Activated T-helper 1 cell treated with Interleukin-2 at 50 U/mL for 16 hours (primary cell): ENCODE measurements around the gene ACTC1.

ENCODE experiments used
- DNase-seq: peaks from one replicate; pipeline ENCODE4 v3.0.0-alpha.2; 2020; ENCODE audit warnings: low read depth

ACTC1 gene

DNA sequence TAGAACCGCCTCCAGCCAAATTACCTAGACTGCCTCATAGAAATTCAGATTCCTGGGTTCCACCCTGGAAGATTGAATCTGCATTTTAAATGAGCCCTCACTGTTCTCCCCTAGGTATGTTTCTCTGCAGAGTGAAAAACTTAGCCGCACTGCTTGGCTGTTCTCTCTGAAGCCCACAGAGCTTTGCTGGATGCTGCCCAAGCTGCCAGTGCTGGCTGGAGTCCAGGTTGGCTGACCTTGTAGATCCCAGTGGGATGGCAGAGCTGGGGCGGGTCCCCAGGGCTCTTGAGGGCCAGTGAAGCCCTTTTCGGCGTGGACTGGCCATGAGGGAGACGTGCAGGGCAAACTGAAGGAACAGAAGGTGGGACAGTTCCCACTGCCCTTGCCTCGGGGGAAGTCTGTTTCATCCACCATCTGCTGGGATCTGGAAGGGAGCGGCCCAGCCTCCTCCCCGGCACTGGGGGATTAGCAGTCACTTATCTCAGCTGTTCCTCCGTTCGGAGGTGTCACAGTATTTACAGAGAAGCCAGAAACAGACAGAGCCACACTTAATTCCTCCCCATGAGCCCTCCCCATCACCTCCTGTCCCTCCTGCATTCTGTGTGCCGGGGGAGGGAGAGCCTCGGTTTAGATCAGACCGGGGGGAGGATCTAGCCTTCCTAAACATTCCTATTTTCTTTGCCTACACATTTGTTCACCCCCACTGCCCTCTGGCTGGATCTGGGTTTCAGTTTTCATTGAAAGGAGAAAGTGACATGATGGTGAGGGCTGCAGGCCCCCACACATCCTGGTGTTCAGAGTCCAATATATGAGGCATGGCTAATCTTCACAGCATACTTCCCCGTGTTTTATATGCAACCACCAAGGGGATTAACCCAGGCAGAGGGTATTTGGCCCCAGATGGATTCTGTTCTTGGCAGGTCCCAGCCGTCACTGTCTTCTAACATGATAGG lies 4.1 kb upstream of the ACTC1 start:
- no peak for DNase-seq

DNA sequence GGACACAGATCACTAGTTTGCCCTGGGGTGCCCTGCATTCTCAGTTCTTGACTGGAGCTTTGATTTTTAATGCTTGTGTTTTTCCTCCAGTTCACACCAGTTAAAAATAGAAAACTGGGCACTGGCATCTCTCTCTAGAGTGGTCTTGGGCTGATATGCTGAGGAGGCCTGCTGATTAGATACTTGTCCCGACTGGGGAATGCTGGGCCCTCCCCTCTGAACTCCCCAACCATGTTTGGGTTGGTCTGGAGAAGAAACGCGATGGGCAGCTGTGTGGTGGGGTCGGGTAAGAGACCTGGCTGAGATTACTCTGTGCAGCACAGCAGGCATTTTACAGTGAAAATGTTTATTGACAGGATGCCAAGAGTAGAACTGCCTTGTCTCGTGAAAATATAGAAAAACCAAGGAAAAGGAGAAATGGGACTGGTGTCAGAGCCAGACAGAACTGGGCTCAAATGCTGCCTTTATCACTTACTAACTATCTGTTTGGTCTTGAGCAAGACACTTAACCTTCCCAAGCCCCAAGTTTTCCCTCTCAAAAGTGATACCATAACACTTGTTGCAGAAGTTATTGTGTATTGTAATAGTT lies 1.6 kb upstream of the ACTC1 start:
- no peak for DNase-seq

DNA sequence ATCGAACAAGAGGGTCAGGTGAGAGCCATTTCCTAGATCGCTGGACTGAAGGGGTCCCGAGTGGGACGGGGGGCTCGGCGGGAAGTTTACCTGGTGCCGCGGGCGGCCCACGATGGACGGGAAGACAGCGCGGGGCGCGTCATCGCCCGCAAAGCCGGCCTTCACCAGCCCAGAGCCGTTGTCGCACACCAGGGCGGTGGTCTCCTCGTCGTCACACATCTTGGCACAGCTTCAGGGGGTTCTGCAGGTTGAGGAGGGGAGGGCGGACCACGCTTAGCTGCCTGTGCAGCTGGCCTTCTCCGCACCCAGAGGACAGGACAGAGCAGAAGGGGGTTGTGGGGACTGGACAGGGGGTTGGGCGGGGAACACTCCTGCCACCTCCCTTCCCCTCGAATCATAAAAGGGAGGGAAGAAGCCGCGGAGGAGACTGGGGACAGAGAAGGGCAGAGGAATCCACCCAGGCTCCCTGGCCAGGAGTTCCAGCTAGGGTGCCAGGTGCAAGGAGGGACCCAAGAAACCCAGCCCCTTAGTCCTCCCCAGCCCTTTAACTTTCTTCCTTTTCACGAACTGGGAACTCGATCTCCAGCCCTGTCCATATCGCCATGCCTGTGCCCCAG lies 651 bp downstream of the ACTC1 start:
- no peak for DNase-seq

- DNase-seq = no peak
Measured at GRCh38 chr15:34793901-34794300, 1.4 kb downstream of the ACTC1 start.

DNA sequence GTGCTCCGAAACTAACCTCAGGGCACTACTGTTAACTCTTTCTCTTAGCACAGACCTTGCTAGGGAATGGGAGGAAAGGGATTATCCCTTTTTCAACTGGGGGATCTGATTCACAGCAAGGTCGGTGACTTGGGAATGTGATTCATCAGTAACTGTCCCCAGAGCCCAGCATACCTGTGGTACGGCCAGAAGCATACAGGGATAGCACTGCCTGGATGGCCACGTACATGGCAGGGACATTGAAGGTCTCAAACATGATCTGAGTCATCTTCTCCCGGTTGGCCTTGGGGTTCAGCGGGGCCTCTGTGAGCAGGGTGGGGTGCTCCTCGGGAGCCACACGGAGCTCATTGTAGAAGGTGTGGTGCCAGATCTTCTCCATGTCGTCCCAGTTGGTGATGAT lies 2.3 kb downstream of the ACTC1 start:
- DNase-seq = no peak

GRCh38 chr15:34791701-34792100 lies 3.6 kb downstream of the ACTC1 start:
- no peak for DNase-seq

GRCh38 chr15:34790121-34790520 lies 5.2 kb downstream of the ACTC1 start:
- no peak for DNase-seq

DNA sequence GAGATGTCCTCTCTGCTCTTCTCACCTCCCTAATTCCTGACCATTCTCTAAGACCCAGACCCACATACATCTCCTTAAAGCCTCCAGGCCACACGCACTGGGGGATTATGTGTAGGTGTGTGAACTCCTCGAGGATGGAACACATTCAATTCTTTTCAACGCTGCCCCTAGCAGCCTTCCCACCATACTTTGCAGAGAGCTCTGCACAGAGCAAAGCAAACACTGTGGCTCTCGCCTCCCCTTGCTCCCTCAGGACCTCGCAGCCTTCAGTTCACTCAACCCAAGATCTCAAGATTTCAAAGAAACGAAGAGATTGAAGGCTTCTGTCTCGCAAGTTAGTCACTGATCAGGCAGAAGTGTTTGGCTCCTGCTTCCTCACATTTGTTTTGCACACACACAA lies 6.0 kb downstream of the ACTC1 start:
- no peak for DNase-seq

DNA sequence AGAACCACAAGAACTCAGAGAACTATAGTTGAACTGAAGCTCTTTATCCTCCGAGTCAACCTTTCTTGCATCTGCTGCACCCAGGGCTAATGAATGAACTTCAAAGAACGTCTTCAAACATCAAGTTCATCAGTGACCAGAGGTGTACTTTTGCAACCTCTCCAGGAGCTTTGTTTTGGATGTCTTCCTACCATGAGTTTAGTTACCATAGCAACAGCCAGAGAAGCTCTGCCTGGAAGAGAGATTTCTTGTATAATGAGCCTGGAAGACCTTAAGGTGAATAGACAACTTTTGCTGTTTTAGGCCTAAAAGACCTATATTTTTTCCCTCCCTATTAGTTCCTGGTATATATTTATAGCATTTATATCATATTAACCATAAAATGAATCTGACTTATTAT lies 9.1 kb downstream of the ACTC1 start:
- no peak for DNase-seq

GRCh38 chr15:34783991-34784390 lies 11.4 kb downstream of the ACTC1 start:
- no peak for DNase-seq

DNA sequence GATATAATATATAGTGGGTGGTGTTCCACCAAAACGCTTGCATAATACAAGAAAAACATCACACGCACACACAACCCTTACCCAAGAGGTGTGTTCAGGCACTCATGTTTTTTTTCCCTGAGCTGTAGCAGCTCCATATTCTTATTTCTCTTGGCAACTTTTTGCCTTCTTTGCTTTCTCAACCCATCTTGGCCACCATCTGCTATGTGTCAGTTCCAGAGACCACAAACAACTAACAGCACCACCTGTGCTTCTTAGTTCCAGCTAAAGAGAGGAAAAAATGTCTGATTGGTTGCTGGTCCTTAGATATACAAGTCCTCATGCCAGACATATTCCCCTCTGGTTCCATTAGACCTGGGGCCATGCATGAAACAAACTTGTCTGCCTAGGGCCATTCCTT lies 11.9 kb downstream of the ACTC1 start:
- no peak for DNase-seq

DNA sequence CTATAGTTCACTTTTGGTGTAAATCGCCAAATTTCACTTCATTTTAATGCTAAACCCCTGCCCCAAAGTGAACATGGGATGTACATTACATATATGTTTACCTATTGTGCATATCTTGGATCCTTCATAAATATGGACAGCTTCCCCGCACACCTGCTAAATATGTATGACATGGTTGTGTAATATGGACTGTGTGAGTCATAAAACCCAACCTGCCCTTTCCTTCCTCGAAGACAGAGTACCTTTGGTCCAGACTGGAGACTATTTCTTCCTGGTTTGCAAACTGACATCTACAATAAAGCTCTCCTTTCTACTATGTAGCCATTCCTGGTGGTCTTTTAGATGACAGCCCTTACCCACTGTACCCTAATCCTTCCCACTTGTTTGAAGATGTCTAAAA lies 12.4 kb downstream of the ACTC1 start:
- no peak for DNase-seq

DNA sequence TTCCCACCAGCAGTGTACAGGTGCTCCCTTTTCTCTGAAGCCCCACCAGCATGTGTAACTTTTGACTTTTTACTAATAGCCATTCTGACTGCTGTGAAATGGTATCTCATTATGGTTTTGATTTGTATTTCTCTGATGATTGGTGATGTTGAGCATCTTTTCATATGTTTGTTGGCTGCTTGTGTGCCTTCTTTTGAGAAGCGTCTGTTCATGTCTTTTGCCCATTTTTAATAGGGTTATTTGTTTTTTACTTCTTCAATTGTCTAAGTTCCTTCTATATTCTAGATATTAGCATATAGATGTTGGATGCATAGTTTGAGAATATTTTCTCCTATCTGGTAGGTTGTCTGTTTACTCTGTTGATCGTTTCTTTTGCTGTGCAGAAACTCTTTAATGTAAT lies 14.6 kb downstream of the ACTC1 start:
- no peak for DNase-seq

GRCh38 chr15:34776606-34777105 lies 18.7 kb downstream of the ACTC1 start:
- DNase-seq = no peak

- DNase-seq = no peak
Measured at GRCh38 chr15:34773917-34774316, 21.4 kb downstream of the ACTC1 start.

DNA sequence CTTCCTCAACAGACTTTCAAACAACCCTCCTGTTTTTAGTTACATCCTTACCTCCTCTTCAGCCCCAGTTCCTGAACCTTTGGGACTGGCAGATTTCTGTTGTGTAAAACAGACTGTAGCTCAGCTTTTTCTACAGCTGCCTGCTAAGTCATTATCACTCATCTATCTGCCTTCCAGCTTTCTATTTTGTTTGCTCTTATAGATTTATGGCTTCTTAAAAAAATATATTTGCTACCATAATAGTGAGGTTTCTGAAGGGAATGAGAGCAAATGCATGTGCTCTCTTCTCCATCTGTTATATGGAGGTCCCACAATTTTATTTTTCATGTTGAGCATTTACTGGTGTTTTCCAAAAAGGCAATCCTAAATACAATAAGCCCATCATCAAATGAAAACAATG lies 22.3 kb downstream of the ACTC1 start:
- DNase-seq = no peak

DNA sequence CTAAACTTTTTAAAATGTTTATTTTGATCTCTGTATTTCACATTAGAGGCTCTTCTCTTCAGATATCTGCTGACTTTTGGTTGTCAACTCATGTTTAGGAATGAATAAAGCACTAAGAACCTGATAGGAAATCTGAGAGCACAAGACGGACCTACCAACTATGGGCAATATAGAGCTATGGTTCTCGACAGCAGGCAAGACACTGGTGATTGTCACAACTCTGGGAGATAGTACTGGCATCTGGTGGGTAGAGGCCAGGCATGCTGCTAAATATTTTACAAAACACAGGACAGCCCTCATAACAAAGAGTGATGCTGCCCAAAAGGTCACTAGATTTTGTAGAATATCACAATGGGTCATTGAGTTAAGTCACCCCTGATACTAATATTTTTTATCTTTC lies 23.0 kb downstream of the ACTC1 start:
- DNase-seq = no peak

GRCh38 chr15:34769711-34770110 lies 25.6 kb downstream of the ACTC1 start:
- no peak for DNase-seq

DNA sequence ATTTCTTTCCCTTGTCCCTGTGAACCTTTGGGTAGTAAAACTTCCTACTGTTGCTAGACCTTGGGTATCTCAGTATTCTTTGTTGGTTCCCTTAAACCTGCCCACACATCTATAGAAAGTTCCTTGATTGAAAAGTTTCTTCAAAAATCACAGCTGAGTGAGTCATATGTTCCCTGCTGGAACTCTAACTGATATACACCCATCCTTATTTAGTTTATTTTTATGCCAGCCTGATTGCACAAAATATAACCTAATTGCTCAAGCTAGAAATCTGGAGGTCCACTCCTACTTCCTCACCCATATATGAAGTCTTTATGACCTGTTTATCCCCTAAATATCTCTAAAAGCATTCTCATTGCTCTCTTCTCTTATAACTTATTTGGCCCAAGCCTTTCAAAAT lies 26.8 kb downstream of the ACTC1 start:
- no peak for DNase-seq

DNA sequence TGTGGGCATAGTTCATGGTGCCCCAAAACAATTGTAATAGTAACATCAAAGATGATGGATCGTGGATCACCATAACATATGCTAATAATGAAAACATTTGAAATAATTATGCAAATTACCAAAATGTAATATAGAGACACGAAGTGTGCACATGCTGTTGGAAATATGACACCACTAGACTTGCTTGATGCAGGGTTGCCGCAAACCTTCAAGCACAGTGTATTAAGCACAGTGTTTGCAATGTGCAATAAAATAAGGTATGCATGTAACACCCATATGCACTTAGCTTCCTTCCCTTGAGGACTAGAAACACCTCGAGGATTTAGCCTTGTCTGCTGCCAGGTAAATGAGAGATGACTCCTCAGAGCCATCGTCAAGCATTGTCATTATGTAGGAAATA lies 29.6 kb downstream of the ACTC1 start:
- no peak for DNase-seq

DNA sequence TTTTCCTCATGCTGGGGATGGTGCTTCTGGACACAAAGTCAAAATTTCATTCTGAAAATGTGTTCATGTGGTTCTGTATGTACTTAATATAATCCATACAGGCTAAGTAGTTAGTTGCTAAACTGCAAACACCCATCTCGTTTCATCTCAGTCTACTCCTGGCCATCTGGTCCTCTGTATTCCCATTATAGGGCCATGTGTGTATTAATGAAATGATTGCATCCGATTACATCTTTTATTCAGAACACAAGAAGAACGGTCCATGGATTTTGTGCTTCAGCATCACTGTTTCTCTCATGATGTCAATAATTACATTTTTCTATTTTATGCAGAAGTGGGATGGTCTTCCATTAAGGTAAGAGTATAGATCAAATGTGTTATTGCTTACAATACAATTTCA lies 34.4 kb downstream of the ACTC1 start:
- DNase-seq = no peak

- DNase-seq = no peak
Measured at GRCh38 chr15:34759992-34760391, 35.4 kb downstream of the ACTC1 start.

GRCh38 chr15:34759347-34759746 lies 36.0 kb downstream of the ACTC1 start:
- no peak for DNase-seq
